ENCODE results near the gene PANK2. TPM values are rescaled to one million over a fixed set of nuclear protein-coding genes. Genes with fewer than 3 reads are reported as not detected.

The PANK2 gene
- total RNA-seq, 2 donors from 2014 or later = 27.0 to 31.5 TPM

- intact Hi-C loops (cut with DNase I) = no loop called here
- DNase-seq (ENCODE audit: low spot score) = no peak
These were observed 33.2 kb downstream of the PANK2 start for GRCh38 chr20:3922223-3922982.

GRCh38 chr20:3922983-3923339, 33.8 kb downstream of the PANK2 start:
- DNase-seq (ENCODE audit: low spot score) = no peak
- intact Hi-C loops (cut with DNase I) = no loop called here

- DNase-seq (ENCODE audit: low spot score) = no peak
- intact Hi-C loops (cut with DNase I) = no loop called here
These were observed 34.6 kb downstream of the PANK2 start for GRCh38 chr20:3923818-3924217.

- intact Hi-C loops (cut with DNase I) = no loop called here
- DNase-seq (ENCODE audit: low spot score) = peak; percentile 84
These were observed 35.3 kb downstream of the PANK2 start for GRCh38 chr20:3924304-3925112.

- no peak for DNase-seq (ENCODE audit: low spot score)
- intact Hi-C loops (cut with DNase I) = no loop called here
These were observed 36.0 kb downstream of the PANK2 start for GRCh38 chr20:3925113-3925695.

- intact Hi-C loops (cut with DNase I) = no loop called here
- no peak for DNase-seq (ENCODE audit: low spot score)
These were observed 36.9 kb downstream of the PANK2 start for GRCh38 chr20:3925899-3926638.

- DNase-seq (ENCODE audit: low spot score) = no peak
- intact Hi-C loops (cut with DNase I) = no loop called here
These were observed 38.5 kb downstream of the PANK2 start for GRCh38 chr20:3927486-3928291.

- DNase-seq (ENCODE audit: low spot score) = no peak
- intact Hi-C loops (cut with DNase I) = no loop called here
These were observed 40.5 kb downstream of the PANK2 start for GRCh38 chr20:3929713-3930060.

GRCh38 chr20:3930265-3931206, 41.3 kb downstream of the PANK2 start:
- intact Hi-C loops (cut with DNase I) = no loop called here
- DNase-seq (ENCODE audit: low spot score) = no peak

- intact Hi-C loops (cut with DNase I) = no loop called here
- no peak for DNase-seq (ENCODE audit: low spot score)
These were observed 42.5 kb downstream of the PANK2 start for GRCh38 chr20:3931664-3932063.

GRCh38 chr20:3932277-3932676, 43.1 kb downstream of the PANK2 start:
- intact Hi-C loops (cut with DNase I) = no loop called here
- DNase-seq (ENCODE audit: low spot score) = no peak

GRCh38 chr20:3932681-3933080, 43.5 kb downstream of the PANK2 start:
- no peak for DNase-seq (ENCODE audit: low spot score)
- intact Hi-C loops (cut with DNase I) = no loop called here

- no peak for DNase-seq (ENCODE audit: low spot score)
- intact Hi-C loops (cut with DNase I) = no loop called here
These were observed 44.0 kb downstream of the PANK2 start for GRCh38 chr20:3933218-3933617.

- no peak for DNase-seq (ENCODE audit: low spot score)
- intact Hi-C loops (cut with DNase I) = no loop called here
These were observed 45.4 kb downstream of the PANK2 start for GRCh38 chr20:3934624-3935023.

- intact Hi-C loops (cut with DNase I) = no loop called here
- no peak for DNase-seq (ENCODE audit: low spot score)
These were observed 46.2 kb downstream of the PANK2 start for GRCh38 chr20:3935295-3935955.

GRCh38 chr20:3935956-3936340, 46.8 kb downstream of the PANK2 start:
- no peak for DNase-seq (ENCODE audit: low spot score)

GRCh38 chr20:3937618-3938017, 48.4 kb downstream of the PANK2 start:
- intact Hi-C loops (cut with DNase I) = no loop called here

More at GRCh38 chr20:3935956-3936340, 46.8 kb downstream of the PANK2 start:
- intact Hi-C loops (cut with DNase I) = no loop called here

GRCh38 chr20:3940905-3941304, 51.7 kb downstream of the PANK2 start:
- DNase-seq (ENCODE audit: low spot score) = no peak
- intact Hi-C loops (cut with DNase I) = no loop called here

More at GRCh38 chr20:3937618-3938017, 48.4 kb downstream of the PANK2 start:
- no peak for DNase-seq (ENCODE audit: low spot score)
